ENCODE data around the gene TBC1D10B. TPM values are rescaled to one million over a fixed set of nuclear protein-coding genes. Genes with fewer than 3 reads are reported as not detected.

The TBC1D10B gene
- total RNA-seq, 2 experiments from 2014 or later, result 39.7 to 41.3 TPM

DNA sequence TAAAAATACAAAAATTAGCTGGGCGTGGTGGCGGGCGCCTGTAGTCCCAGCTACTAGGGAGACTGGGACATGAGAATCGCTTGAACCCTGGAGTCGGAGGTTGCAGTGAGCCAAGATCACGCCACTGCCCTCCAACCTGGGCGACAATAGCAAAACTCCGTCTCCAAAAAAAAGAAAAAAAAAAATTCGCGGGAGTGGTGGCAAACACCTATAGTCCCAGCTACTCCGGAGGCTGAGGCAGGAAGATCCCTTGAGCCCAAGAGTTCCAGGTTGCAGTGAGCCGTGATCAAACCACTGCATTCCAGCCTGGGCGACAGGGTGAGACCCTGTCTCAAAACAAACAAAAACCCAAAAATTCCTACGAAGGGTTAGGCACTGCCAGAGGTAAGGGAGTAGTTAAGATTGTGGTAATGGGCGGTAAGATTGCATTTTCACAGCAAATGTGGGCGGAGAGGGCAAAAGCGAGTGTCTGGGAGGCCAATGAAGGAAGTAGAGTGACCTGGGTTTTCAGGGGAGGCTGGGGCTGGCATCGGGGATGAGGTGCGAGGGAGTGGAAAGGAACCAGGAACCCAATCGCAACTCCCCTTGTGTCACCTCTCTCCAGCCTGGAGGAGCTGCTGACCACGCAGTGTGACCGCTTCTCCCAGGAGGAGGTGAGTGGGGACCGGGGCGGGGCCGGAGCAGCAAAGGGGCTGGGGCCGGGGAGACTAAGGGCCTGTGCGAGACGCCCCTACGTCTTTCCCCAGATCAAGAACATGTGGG lies 6.9 kb upstream of the TBC1D10B start:
- CTCF ChIA-PET, result interaction anchor here (1.2 to 1.6 kb wide), 2 partner anchors 32 to 148 kb away, joined by 3 to 5 read pairs; no protein-coding TSS in a partner anchor
- H3K4me3 Mint-ChIP-seq, result peak overlapping the region; percentile 99
- no peaks in the 10 kb centered on the region for H3K27me3 Mint-ChIP-seq
- intact Hi-C loops (cut with micrococcal nuclease), result loop anchor here (10.0 kb wide), 2 partner anchors 282 to 312 kb away; partner anchors contain the start of genes ALDOA, TBX6 and YPEL3
- peaks cover 34% of the 10 kb centered on the region for H3K36me3 Mint-ChIP-seq (ENCODE audit: low read depth)
- TF ChIP-seq, protein P1, sequence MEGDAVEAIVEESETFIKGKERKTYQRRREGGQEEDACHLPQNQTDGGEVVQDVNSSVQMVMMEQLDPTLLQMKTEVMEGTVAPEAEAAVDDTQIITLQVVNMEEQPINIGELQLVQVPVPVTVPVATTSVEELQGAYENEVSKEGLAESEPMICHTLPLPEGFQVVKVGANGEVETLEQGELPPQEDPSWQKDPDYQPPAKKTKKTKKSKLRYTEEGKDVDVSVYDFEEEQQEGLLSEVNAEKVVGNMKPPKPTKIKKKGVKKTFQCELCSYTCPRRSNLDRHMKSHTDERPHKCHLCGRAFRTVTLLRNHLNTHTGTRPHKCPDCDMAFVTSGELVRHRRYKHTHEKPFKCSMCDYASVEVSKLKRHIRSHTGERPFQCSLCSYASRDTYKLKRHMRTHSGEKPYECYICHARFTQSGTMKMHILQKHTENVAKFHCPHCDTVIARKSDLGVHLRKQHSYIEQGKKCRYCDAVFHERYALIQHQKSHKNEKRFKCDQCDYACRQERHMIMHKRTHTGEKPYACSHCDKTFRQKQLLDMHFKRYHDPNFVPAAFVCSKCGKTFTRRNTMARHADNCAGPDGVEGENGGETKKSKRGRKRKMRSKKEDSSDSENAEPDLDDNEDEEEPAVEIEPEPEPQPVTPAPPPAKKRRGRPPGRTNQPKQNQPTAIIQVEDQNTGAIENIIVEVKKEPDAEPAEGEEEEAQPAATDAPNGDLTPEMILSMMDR (IDR thresholded peaks at IDR 0.05), result no peak
- POLR2A ChIA-PET, result interaction anchor here (1.0 to 2.4 kb wide), 9 partner anchors 10 to 281 kb away, joined by 3 to 8 read pairs (median 4); partner anchors contain the start of gene ZNF48
- DNase-seq (no peak), ATAC-seq (no peak)
- no peaks in the 10 kb centered on the region for H3K9me3 Mint-ChIP-seq
- H3K4me1 Mint-ChIP-seq (ENCODE audit: low read depth), result peaks cover 36% of the 10 kb centered on the region
- H3K27ac Mint-ChIP-seq, result peak overlapping the region; percentile 100

DNA sequence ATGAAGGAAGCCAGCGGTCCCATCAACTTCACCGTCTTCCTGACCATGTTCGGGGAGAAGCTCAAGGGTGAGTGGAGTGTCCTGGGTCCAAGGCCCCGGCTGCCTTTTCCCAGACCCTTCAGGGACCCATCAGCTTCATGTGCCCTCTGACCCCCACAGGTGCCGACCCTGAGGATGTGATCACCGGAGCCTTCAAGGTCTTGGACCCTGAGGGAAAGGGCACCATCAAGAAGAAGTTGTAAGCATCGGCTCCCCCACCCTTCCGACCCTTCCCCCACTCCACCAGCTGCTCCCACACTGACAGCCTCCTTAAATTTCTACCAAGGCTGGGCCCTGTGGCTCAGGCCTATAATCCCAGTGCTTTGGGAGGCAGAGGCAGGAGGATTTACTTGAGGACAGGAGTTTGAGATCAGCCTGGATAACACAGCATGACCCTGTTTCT lies 6.2 kb upstream of the TBC1D10B start:
- ChIA-PET POLR2A (interaction anchor here (2.4 kb wide), 1 partner anchor 191 kb away, joined by 8 read pairs; no protein-coding TSS in a partner anchor), CTCF (interaction anchor here (1.2 kb wide), 1 partner anchor 33 kb away, joined by 5 read pairs; no protein-coding TSS in a partner anchor)
- peak overlapping the region; percentile 99 for H3K4me3 Mint-ChIP-seq
- peaks cover 30% of the 10 kb centered on the region for H3K36me3 Mint-ChIP-seq (ENCODE audit: low read depth)
- DNase-seq, result no peak
- H3K9me3 Mint-ChIP-seq, result no peaks in the 10 kb centered on the region
- intact Hi-C loops (cut with micrococcal nuclease), result loop anchor here (10.0 kb wide), 2 partner anchors 282 to 312 kb away; partner anchors contain the start of genes ALDOA, TBX6 and YPEL3
- TF ChIP-seq, protein P1 (IDR thresholded peaks at IDR 0.05), result no peak
- no peak for ATAC-seq
- H3K27ac Mint-ChIP-seq, result peak overlapping the region; percentile 100
- H3K27me3 Mint-ChIP-seq, result no peaks in the 10 kb centered on the region
- peaks cover 41% of the 10 kb centered on the region for H3K4me1 Mint-ChIP-seq (ENCODE audit: low read depth)

DNA sequence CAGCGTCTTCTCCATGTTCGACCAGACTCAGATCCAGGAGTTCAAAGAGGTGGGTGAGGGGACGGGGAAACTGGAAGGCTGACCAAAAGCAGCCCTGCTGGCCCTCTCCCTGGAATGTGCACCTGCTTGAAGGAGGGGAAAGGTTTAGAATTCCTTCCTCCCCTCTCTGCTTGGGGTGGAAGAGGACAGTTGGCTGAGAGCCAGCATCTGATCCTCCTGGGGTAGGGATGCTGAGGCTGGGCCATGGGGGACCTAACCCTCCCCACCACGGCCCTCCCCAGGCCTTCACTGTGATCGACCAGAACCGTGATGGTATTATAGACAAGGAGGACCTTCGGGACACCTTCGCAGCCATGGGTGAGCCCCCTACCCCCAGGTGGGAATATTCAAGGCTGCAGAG lies 5.6 kb upstream of the TBC1D10B start:
- DNase-seq, result no peak
- H3K4me3 Mint-ChIP-seq, result no peak overlapping the region
- CTCF ChIA-PET, result interaction anchor here (1.2 kb wide), 1 partner anchor 34 kb away, joined by 5 read pairs; no protein-coding TSS in a partner anchor
- peaks cover 25% of the 10 kb centered on the region for H3K36me3 Mint-ChIP-seq (ENCODE audit: low read depth)
- TF ChIP-seq, protein P1 (IDR thresholded peaks at IDR 0.05), result no peak
- H3K4me1 Mint-ChIP-seq (ENCODE audit: low read depth), result peaks cover 39% of the 10 kb centered on the region
- no peaks in the 10 kb centered on the region for H3K27me3 Mint-ChIP-seq
- H3K27ac Mint-ChIP-seq, result peak overlapping the region; percentile 68
- intact Hi-C loops (cut with micrococcal nuclease), result loop anchor here (10.0 kb wide), 2 partner anchors 281 to 311 kb away; partner anchors contain the start of genes ALDOA, TBX6 and YPEL3
- ATAC-seq, result no peak
- no peaks in the 10 kb centered on the region for H3K9me3 Mint-ChIP-seq
- POLR2A ChIA-PET, result no interaction called here

DNA sequence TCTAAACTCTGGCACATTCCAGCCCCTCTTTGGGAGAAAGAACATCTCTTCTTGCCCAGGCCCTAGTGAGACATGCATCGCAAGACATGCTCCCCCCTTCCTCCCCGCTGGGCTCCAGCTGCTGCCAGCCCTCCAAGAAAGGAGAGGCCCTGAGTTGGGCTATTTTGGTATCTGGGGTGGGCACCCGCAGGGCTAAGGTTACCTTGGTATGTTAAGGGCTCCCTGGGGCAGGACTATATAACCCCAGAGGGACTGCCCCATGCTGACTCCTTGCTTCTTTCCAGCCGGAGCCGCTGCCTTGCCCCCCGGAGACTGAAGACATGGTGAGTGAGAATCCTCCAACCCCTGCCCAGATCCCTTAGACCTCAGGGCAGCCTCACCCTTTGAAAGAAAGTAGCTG lies 4.2 kb upstream of the TBC1D10B start, which contains the start of gene MYL11:
Gene MYL11 (plus strand): TSS at position 265 of the 400 bp plus-strand sequence. CDS start 56 bp downstream, at position 321.
- TF ChIP-seq, protein P1 (IDR thresholded peaks at IDR 0.05), result no peak
- H3K4me3 Mint-ChIP-seq, result no peak within 1 kb of the TSS
- DNase-seq (no peak), ATAC-seq (no peak)
- peaks cover 15% of the 10 kb centered on the region for H3K36me3 Mint-ChIP-seq (ENCODE audit: low read depth)
- no peaks in the 10 kb centered on the region for H3K27me3 Mint-ChIP-seq
- H3K27ac Mint-ChIP-seq, result peak within 1 kb of the TSS; percentile 68
- H3K4me1 Mint-ChIP-seq (ENCODE audit: low read depth), result peaks cover 30% of the 10 kb centered on the region
- intact Hi-C loops (cut with micrococcal nuclease), result loop anchor here (5.0 to 10.0 kb wide), 3 partner anchors 33 to 310 kb away; partner anchors contain the start of genes ALDOA, TBX6, YPEL3 and ZNF771
- POLR2A ChIA-PET, result interaction anchor here (0.6 to 8.0 kb wide), 3 partner anchors 8 to 92 kb away, joined by 3 to 73 read pairs (median 4); partner anchors contain the start of gene CD2BP2
- CTCF ChIA-PET, result no interaction called here
- no peaks in the 10 kb centered on the region for H3K9me3 Mint-ChIP-seq

Measured in activated CD8-positive, alpha-beta T cell treated with anti-CD3 and anti-CD28 coated beads for 36 hours (primary cell).